Body of pancreas (tissue), 4 donors: ENCODE data around the gene IL25. TPM values are rescaled to one million over a fixed set of nuclear protein-coding genes. Genes with fewer than 3 reads are reported as not detected.

Experiments used
- ATAC-seq: fragments of 150-250 bp; one replicate; pipeline ENCODE4 v1.9.1; 2016
- DNase-seq, 4 donors: peaks; one replicate each; pipeline ENCODE4 v3.0.0-alpha.2; 2019
- H3K27ac ChIP-seq, 4 donors: fragments of 200-600 bp; sonication (generic); 1 replicate in 3 of 4; 2 replicates in 1 of 4; pipeline versions ENCODE4 v1.5.1 to v1.6.1; 2016 to 2019; ENCODE audit warnings: mild to moderate bottlenecking in 1 of 4, mixed read lengths in 1 of 4, moderate library complexity in 1 of 4
- H3K27me3 ChIP-seq, 2 donors: fragments of 200-600 bp; sonication (generic); one replicate each; pipeline ENCODE4 v1.6.0; 2016; ENCODE audit warnings: mild to moderate bottlenecking in 1 of 2
- H3K36me3 ChIP-seq, 2 donors: fragments of 200-600 bp; sonication (generic); replicated peaks in 1 of 2; 2 replicates each; pipeline ENCODE4 v1.5.1; 2016; ENCODE audit warnings: low read depth in 2 of 2; ENCODE audit not compliant: insufficient read depth in 1 of 2
- H3K4me1 ChIP-seq: fragments of 200-600 bp; sonication (generic); one replicate; pipeline ENCODE4 v1.6.0; 2016
- H3K4me3 ChIP-seq, 2 donors: fragments of 200-600 bp; sonication (generic); 1 replicate in 1 of 2; 2 replicates in 1 of 2; pipeline ENCODE4 v1.5.1; 2016 to 2019
- H3K9me3 ChIP-seq, 3 donors: fragments of 200-600 bp; sonication (generic); 1 replicate in 2 of 3; 2 replicates in 1 of 3; pipeline ENCODE4 v1.5.1; 2016
- CTCF ChIP-seq, 7 experiments: fragments of 450-650 bp in 4 of 7; fragments of 200-600 bp in 3 of 7; sonication (generic) in 3 of 7; IDR thresholded peaks; one replicate each; pipeline ENCODE4 v1.5.1; 2016 to 2019; ENCODE audit warnings: antibody characterized with exemption in 7 of 7
- POLR2A ChIP-seq, 3 donors: fragments of 450-650 bp; IDR thresholded peaks; one replicate each; pipeline ENCODE4 v1.6.1; 2016; ENCODE audit warnings: antibody characterized with exemption in 3 of 3, mild to moderate bottlenecking in 2 of 3
- WGBS, 2 donors: methylation state at CpG; one replicate each; pipeline ENCODE4 v1.1.5; 2017; 5-methylcytosine and 5-hydroxymethylcytosine counted together
- intact Hi-C: fragments of 100-400 bp; cut with DNase I; formaldehyde crosslinking; loops from one replicate; pipeline ENCODE4 v1.15.1; 2023
- total RNA-seq, 2 donors: library from RNA; depleted of rRNA; stranded (reverse); fragments of >200 nt; gene quantifications; one replicate each; pipeline ENCODE4 v1.1.0, GENCODE V29; 2016

The IL25 gene
- total RNA-seq, 2 donors from 2014 or later: not detected

- 89 to 91% methylated on average over 6 of the region's 6 CpGs for WGBS, 2 donors
- H3K36me3 ChIP-seq: no peaks in the 10 kb centered on the region
- intact Hi-C loops: no loop called here
- H3K9me3 ChIP-seq: no peaks in the 10 kb centered on the region
- no peak overlapping the region for H3K27ac ChIP-seq
- no peak for ATAC-seq
- no peak overlapping the region for H3K4me3 ChIP-seq
- H3K27me3 ChIP-seq: no peaks in the 10 kb centered on the region
- no peak for TF ChIP-seq POLR2A (IDR thresholded peaks at IDR 0.05)
- TF ChIP-seq CTCF (IDR thresholded peaks at IDR 0.05): no peak
- peaks cover 16% of the 10 kb centered on the region for H3K4me1 ChIP-seq
- DNase-seq: no peak
Measured at GRCh38 chr14:23348297-23348655, 24.3 kb upstream of the IL25 start.

GRCh38 chr14:23349156-23349845, 23.3 kb upstream of the IL25 start:
- TF ChIP-seq POLR2A (IDR thresholded peaks at IDR 0.05) (no peak), CTCF (IDR thresholded peaks at IDR 0.05) (no peak)
- DNase-seq: no peak
- WGBS, 2 donors: 75 to 85% methylated on average over 8 of the region's 8 CpGs
- Histone ChIP-seq H3K4me1 (peaks cover 16% of the 10 kb centered on the region), H3K27ac (no peak overlapping the region), H3K27me3 (no peaks in the 10 kb centered on the region), H3K4me3 (no peak overlapping the region), H3K36me3 (no peaks in the 10 kb centered on the region), H3K9me3 (no peaks in the 10 kb centered on the region)
- ATAC-seq: no peak
- intact Hi-C loops: no loop called here

GRCh38 chr14:23351681-23352505, 20.7 kb upstream of the IL25 start:
- H3K27ac ChIP-seq: no peak overlapping the region
- no peak for TF ChIP-seq POLR2A (IDR thresholded peaks at IDR 0.05)
- H3K9me3 ChIP-seq: no peaks in the 10 kb centered on the region
- intact Hi-C loops: no loop called here
- no peaks in the 10 kb centered on the region for H3K36me3 ChIP-seq
- peak overlapping the region; percentile 42 to 80 for H3K4me3 ChIP-seq
- ATAC-seq: peak; percentile 34
- H3K4me1 ChIP-seq: peaks cover 16% of the 10 kb centered on the region
- DNase-seq: peak in 1 of 4 donors; percentile 20
- 15 to 33% methylated on average over 8 to 59 of the region's 61 CpGs for WGBS, 2 donors
- no peaks in the 10 kb centered on the region for H3K27me3 ChIP-seq

GRCh38 chr14:23352506-23353432, 19.8 kb upstream of the IL25 start, which contains the start of gene SLC22A17:
TSS of gene SLC22A17 (minus strand) at chr14:23352887.
- H3K27ac ChIP-seq: peak within 1 kb of the TSS in 3 of 4 donors; percentile 16 to 29 (median 19)
- peaks cover 16% of the 10 kb centered on the region for H3K4me1 ChIP-seq
- no peaks in the 10 kb centered on the region for H3K9me3 ChIP-seq
- DNase-seq (peak; percentile 66 to 78 (median 76)), ATAC-seq (peak; percentile 87)
- no peaks in the 10 kb centered on the region for H3K36me3 ChIP-seq
- peak within 1 kb of the TSS; percentile 42 to 80 for H3K4me3 ChIP-seq
- WGBS, 2 donors: 1% methylated on average over 16 to 41 of the region's 42 CpGs
- intact Hi-C loops: no loop called here
- no peaks in the 10 kb centered on the region for H3K27me3 ChIP-seq
- peak; percentile 46 to 69 (median 55) for TF ChIP-seq POLR2A (IDR thresholded peaks at IDR 0.05)
- TF ChIP-seq CTCF (IDR thresholded peaks at IDR 0.05): peak in 2 of 7 experiments; percentile 5 to 8

- no peak overlapping the region for H3K27ac ChIP-seq
- TF ChIP-seq POLR2A (IDR thresholded peaks at IDR 0.05): no peak
- no peak for TF ChIP-seq CTCF (IDR thresholded peaks at IDR 0.05)
- H3K27me3 ChIP-seq: no peaks in the 10 kb centered on the region
- peaks cover 16% of the 10 kb centered on the region for H3K4me1 ChIP-seq
- intact Hi-C loops: no loop called here
- no peaks in the 10 kb centered on the region for H3K36me3 ChIP-seq
- no peaks in the 10 kb centered on the region for H3K9me3 ChIP-seq
- ATAC-seq (no peak), DNase-seq (no peak)
- no peak overlapping the region for H3K4me3 ChIP-seq
- WGBS, 2 donors: 79 to 87% methylated on average over 5 of the region's 5 CpGs
Measured at GRCh38 chr14:23353433-23353780, 19.2 kb upstream of the IL25 start.
